Measurements from ENCODE around the gene PLIN4. TPM values are rescaled to one million over a fixed set of nuclear protein-coding genes. Genes with fewer than 3 reads are reported as not detected.

The PLIN4 gene
- total and polyA plus RNA-seq, 9 of the 15 experiments (the other 6 are each of a cell fraction or from before 2014, with no cell fraction given) = 0.04 to 0.16 (median 0.07) TPM; not detected in 3

- CTCF ChIA-PET (ENCODE audit: low intra/inter-chr PET ratio) = interaction anchor here (0.5 kb wide), 1 partner anchor 332 kb away, joined by 3 read pairs; no protein-coding TSS in a partner anchor
- no peak for TF ChIP-seq MAFG (tag; conservative IDR thresholded peaks at IDR 0.05)
- TF ChIP-seq L3MBTL2 (IDR thresholded peaks at IDR 0.05) = peak; percentile 76
- no peak for TF ChIP-seq RBBP5 (IDR thresholded peaks at IDR 0.05; ENCODE audit: borderline replicate concordance, insufficient read depth, low read length, poor library complexity, severe bottlenecking)
- peak; percentile 80 to 86 for TF ChIP-seq MNT (conservative IDR thresholded peaks at IDR 0.05)
- peak; percentile 72 for TF ChIP-seq MAX (CRISPR knock-in tag; IDR thresholded peaks at IDR 0.05)
- peak; percentile 41 to 60; a peak in 2 of 4 replicates for TF ChIP-seq FOXK2 (conservative IDR thresholded peaks at IDR 0.05 in 1 of 2, IDR thresholded peaks at IDR 0.05 in 1 of 2; ENCODE audit: low read depth in 2 of 2)
- TF ChIP-seq NFRKB (IDR thresholded peaks at IDR 0.05; ENCODE audit: low read depth) = no peak
- 0 out of 4 replicates have a peak, but pooled peaks of 1 of the 2 experiments have one; percentile 5 for TF ChIP-seq KDM1A (IDR thresholded peaks at IDR 0.05)
- TF ChIP-seq CTCF (IDR thresholded peaks at IDR 0.05 in 2 of 3, conservative IDR thresholded peaks at IDR 0.05 in 1 of 3; ENCODE audit: insufficient read depth in 2 of 3, low read depth in 1 of 3, low read length in 3 of 3) = 0 out of 6 replicates have a peak, but pooled peaks of 1 of the 3 experiments have one; percentile 7
- TF ChIP-seq BHLHE40 (IDR thresholded peaks at IDR 0.05; ENCODE audit: low read length) = peak; percentile 46; the same call in 1 of the 2 replicates
These were observed 13.4 kb upstream of the PLIN4 start for GRCh38 chr19:4531562-4532165.

More at GRCh38 chr19:4531562-4532165, 13.4 kb upstream of the PLIN4 start:
- H3K9me3 ChIP-seq (replicated peaks; ENCODE audit: control insufficient read depth, insufficient read depth, low read depth, low read length) = no peaks in the 10 kb centered on the region
- POLR2A ChIA-PET = no interaction called here
- no peak overlapping the region; the same call in 1 of the 2 replicates for H2AFZ ChIP-seq (ENCODE audit: low read depth, low read length)
- H3K79me2 ChIP-seq (ENCODE audit: control insufficient read depth, insufficient read depth, low read length) = no peaks in the 10 kb centered on the region
- H3K9me1 ChIP-seq (ENCODE audit: control insufficient read depth, insufficient read depth, low read length) = no peaks in the 10 kb centered on the region
- no peak for ATAC-seq
- H3K36me3 ChIP-seq (ENCODE audit: control insufficient read depth, insufficient read depth, low read length) = no peaks in the 10 kb centered on the region
- in situ Hi-C loops (cut with MboI) (no loop called here), intact Hi-C loops (cut with micrococcal nuclease) (no loop called here)
- DNase-seq (ENCODE audit: extremely low read depth in 1 of 4, low spot score in 3 of 4) = no peak
- peaks cover 0 to 41% of the 10 kb centered on the region in 2 experiments; a peak in 4 of 5 replicates for H3K4me1 ChIP-seq (replicated peaks in 1 of 2; ENCODE audit: control insufficient read depth in 2 of 2, insufficient read depth in 2 of 2, low read length in 2 of 2)
- FAIRE-seq = no peak
- H3K4me3 ChIP-seq = no peak overlapping the region
- H3K4me2 ChIP-seq (ENCODE audit: insufficient read depth, low read length) = peak overlapping the region; percentile 7; the same call in 1 of the 2 replicates
- H3K27me3 ChIP-seq (ENCODE audit: control insufficient read depth in 2 of 2, insufficient read depth in 2 of 2, low read length in 2 of 2) = peaks cover 0 to 6% of the 10 kb centered on the region in 2 experiments; a peak in 3 of 5 replicates
- WGBS (ENCODE audit: insufficient coverage, low coverage, missing lambda C conversion rate) = 4% methylated on average over 28 of the region's 28 CpGs
- peak overlapping the region in 1 of 2 experiments; percentile 74; a peak in 2 of 4 replicates for H3K9ac ChIP-seq (ENCODE audit: insufficient read depth in 1 of 2, low read depth in 2 of 2, low read length in 2 of 2)
- no TSS peak for BruUV-seq (replicated peaks)
- no peak overlapping the region for H3K27ac ChIP-seq (ENCODE audit: extremely low read depth, low read depth, low read length)
- no peaks in the 10 kb centered on the region for H4K20me1 ChIP-seq (replicated peaks; ENCODE audit: control insufficient read depth, insufficient read depth, low read length)

Measured in K562 (cell line).